ENCODE results near the gene CASKIN2. TPM values are rescaled to one million over a fixed set of nuclear protein-coding genes. Genes with fewer than 3 reads are reported as not detected.
"Not testable (repeated sequence)": the region's sequence is repeated elsewhere in the genome, so short reads cannot be mapped to it uniquely, and the experiment has no call there.

CASKIN2 gene
- total and polyA plus RNA-seq, 3 donors from 2014 or later = 15.6 to 22.6 (median 16.9) TPM

- no peaks in the 10 kb centered on the region for H3K9me3 ChIP-seq
- WGBS, 2 donors = 88 to 93% methylated on average over 6 to 7 of the region's 7 CpGs
- no peaks in the 10 kb centered on the region for H3K27me3 ChIP-seq
- DNase-seq = no peak
- TF ChIP-seq POLR2A (IDR thresholded peaks at IDR 0.05) (no peak), CTCF (IDR thresholded peaks at IDR 0.05) (no peak)
- intact Hi-C loops (cut with DNase I; ENCODE audit: low total_unique reads) = no loop called here
- H3K4me1 ChIP-seq = peaks cover 8% of the 10 kb centered on the region
- H3K27ac ChIP-seq = no peak overlapping the region
- no peak overlapping the region for H3K4me3 ChIP-seq
- H3K36me3 ChIP-seq (ENCODE audit: low read depth, missing control alignments) = peaks cover 3% of the 10 kb centered on the region
These were observed 8.3 kb upstream of the CASKIN2 start for GRCh38 chr17:75523647-75524046.

- no peak overlapping the region for H3K4me3 ChIP-seq
- intact Hi-C loops (cut with DNase I; ENCODE audit: low total_unique reads) = no loop called here
- no peaks in the 10 kb centered on the region for H3K9me3 ChIP-seq
- H3K36me3 ChIP-seq (ENCODE audit: low read depth, missing control alignments) = peaks cover 3% of the 10 kb centered on the region
- H3K27ac ChIP-seq = no peak overlapping the region
- TF ChIP-seq CTCF (IDR thresholded peaks at IDR 0.05) (no peak), POLR2A (IDR thresholded peaks at IDR 0.05) (no peak)
- 56 to 62% methylated on average over 8 to 29 of the region's 33 CpGs for WGBS, 2 donors
- H3K4me1 ChIP-seq = peaks cover 14% of the 10 kb centered on the region
- DNase-seq = no peak
- no peaks in the 10 kb centered on the region for H3K27me3 ChIP-seq
These were observed 6.8 kb upstream of the CASKIN2 start for GRCh38 chr17:75521951-75522727.

DNA sequence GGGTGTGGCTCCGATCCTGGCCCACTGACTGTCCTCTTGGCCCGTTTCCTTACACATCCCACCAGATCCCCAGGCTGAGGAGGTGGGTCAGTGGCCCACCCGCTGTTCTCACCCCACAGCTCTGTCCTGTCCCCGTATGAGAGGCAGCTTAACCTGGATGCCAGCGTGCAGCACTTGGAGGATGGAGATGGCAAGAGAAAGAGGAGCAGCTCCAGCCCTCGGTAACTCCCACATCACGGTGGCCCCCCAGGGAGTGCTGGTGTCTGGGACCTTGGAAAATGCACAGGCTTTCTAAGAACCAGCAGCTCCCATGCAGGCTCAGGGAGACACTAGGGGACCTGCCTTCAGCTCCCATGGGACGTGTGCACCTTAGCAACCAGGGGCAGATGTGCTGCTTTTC is 6.0 kb upstream of the CASKIN2 start:
- Histone ChIP-seq H3K4me1 (peaks cover 11% of the 10 kb centered on the region), H3K36me3 (ENCODE audit: low read depth, missing control alignments) (peaks cover 3% of the 10 kb centered on the region), H3K27ac (no peak overlapping the region), H3K27me3 (no peaks in the 10 kb centered on the region), H3K4me3 (no peak overlapping the region), H3K9me3 (no peaks in the 10 kb centered on the region)
- 86 to 87% methylated on average over 4 to 8 of the region's 8 CpGs for WGBS, 2 donors
- DNase-seq = no peak
- intact Hi-C loops (cut with DNase I; ENCODE audit: low total_unique reads) = no loop called here
- TF ChIP-seq POLR2A (IDR thresholded peaks at IDR 0.05) = no peak
- TF ChIP-seq CTCF (IDR thresholded peaks at IDR 0.05) = no peak

DNA sequence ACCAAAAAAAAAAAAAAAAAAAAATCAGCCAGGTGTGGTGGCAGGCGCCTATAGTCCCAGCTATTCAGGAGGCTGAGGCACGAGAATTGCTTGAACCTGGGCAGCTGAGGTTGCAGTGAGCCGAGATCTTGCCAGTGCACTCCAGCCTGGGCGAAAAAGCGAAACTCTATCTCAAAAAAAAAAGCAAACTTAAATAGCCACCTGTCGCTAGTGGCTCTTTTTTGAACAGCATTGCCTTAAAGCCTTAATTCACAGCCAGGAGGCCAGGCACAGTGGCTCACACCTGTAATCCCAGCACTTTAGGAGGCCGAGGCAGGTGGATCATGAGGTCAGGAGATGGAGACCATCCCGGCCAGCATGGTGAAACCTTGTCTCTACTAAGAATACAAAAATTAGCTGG is 5.1 kb upstream of the CASKIN2 start:
- 93 to 94% methylated on average over 6 to 8 of the region's 8 CpGs for WGBS, 2 donors
- H3K36me3 ChIP-seq (ENCODE audit: low read depth, missing control alignments); H3K27me3 ChIP-seq; H3K27ac ChIP-seq; intact Hi-C loops (cut with DNase I; ENCODE audit: low total_unique reads); H3K9me3 ChIP-seq; H3K4me3 ChIP-seq; DNase-seq: not testable (repeated sequence)
- peaks cover 13% of the 10 kb centered on the region for H3K4me1 ChIP-seq

- Histone ChIP-seq H3K4me1 (peaks cover 20% of the 10 kb centered on the region), H3K27me3 (no peaks in the 10 kb centered on the region), H3K4me3 (no peak overlapping the region), H3K27ac (no peak overlapping the region), H3K9me3 (no peaks in the 10 kb centered on the region), H3K36me3 (ENCODE audit: low read depth, missing control alignments) (peaks cover 3% of the 10 kb centered on the region)
- WGBS, 2 donors = 90 to 94% methylated on average over 9 of the region's 9 CpGs
- TF ChIP-seq POLR2A (IDR thresholded peaks at IDR 0.05) (no peak), CTCF (IDR thresholded peaks at IDR 0.05) (no peak)
- intact Hi-C loops (cut with DNase I; ENCODE audit: low total_unique reads) = no loop called here
- no peak for DNase-seq
These were observed 3.7 kb upstream of the CASKIN2 start for GRCh38 chr17:75518983-75519537.
